HepG2 (cell line): Measurements from ENCODE around the gene LRRC10B.

Experiments used
- BRCA1 ChIP-seq: sonication (generic); formaldehyde crosslinking; IDR thresholded peaks from 2 replicates; pipeline ENCODE4 v1.4.0; 2020; ENCODE audit warnings: missing genetic modification reagents
- FOXC1 ChIP-seq: sonication (generic); formaldehyde crosslinking; IDR thresholded peaks from 2 replicates; pipeline ENCODE4 v1.8.0; 2022; ENCODE audit warnings: mild to moderate bottlenecking, missing genetic modification reagents, borderline replicate concordance
- RNF2 ChIP-seq: fragments of 450-650 bp; conservative IDR thresholded peaks from 2 replicates; pipeline ENCODE4 v1.6.1; 2016; ENCODE audit warnings: low read depth
- TCF7L2 ChIP-seq: IDR thresholded peaks from 2 replicates; pipeline ENCODE4 v1.6.1; 2011; ENCODE audit warnings: mild to moderate bottlenecking, low read depth, low read length, moderate library complexity
- TF ChIP-seq, protein P1 (sequence below): sonication (generic); formaldehyde crosslinking; IDR thresholded peaks from 2 replicates; pipeline ENCODE4 v1.5.0; 2020; ENCODE audit warnings: missing genetic modification reagents
- TF ChIP-seq, protein P2 (sequence below): IDR thresholded peaks from 2 replicates; pipeline ENCODE4 v1.6.1; 2016; ENCODE audit warnings: low read depth, borderline replicate concordance
- TF ChIP-seq, protein P3 (sequence below): sonication (generic); formaldehyde crosslinking; IDR thresholded peaks from 2 replicates; pipeline ENCODE4 v1.4.0; 2020; ENCODE audit warnings: missing genetic modification reagents

DNA sequence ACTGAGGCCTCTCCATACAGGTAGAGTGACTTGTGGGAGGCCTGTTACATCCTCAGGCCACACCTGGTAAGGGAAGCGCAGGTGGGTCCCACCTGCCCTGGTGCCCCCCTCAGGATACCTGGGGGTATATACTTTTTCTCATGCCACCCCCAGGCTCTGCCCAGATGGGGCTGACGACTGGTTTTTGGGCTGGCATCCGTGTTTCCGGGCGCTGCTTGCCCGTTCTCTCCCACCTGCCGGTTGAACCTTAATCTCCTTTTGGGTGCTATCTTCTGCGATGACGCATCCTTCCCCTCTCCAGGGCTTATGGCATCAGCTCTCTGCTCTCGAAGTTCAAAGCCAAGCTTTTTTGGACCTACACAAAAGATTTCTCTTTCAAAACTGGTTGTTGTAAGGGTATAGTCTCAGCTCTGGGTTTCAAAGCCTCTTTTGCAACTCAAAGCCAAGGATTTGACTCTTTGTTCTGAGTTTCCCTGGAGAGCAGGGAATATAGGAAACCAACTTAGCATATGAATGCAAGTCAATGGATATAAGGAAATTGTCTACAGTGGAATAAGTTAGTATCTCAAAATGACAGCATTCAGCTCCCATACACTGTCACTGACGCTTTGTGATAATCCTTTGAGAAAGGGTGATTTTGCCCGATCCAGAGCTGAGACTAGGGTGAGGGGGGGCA, 8.6 kb upstream of the LRRC10B start:
- TF ChIP-seq, protein P1, sequence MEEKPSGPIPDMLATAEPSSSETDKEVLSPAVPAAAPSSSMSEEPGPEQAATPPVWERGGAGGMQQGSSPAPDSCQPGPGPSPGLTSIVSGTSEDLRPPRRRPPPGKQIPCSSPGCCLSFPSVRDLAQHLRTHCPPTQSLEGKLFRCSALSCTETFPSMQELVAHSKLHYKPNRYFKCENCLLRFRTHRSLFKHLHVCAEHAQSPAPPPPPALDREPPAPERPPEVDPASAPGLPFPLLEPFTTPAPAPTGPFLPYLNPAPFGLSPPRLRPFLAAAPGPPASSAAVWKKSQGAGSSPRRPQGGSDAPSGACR (CRISPR knock-in tag), result no peak
- TF ChIP-seq FOXC1 (CRISPR knock-in tag) (no peak), RNF2 (no peak), BRCA1 (CRISPR knock-in tag) (no peak), TCF7L2 (no peak)
- TF ChIP-seq, protein P2, sequence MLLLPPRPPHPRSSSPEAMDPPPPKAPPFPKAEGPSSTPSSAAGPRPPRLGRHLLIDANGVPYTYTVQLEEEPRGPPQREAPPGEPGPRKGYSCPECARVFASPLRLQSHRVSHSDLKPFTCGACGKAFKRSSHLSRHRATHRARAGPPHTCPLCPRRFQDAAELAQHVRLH, result no peak
- TF ChIP-seq, protein P3, sequence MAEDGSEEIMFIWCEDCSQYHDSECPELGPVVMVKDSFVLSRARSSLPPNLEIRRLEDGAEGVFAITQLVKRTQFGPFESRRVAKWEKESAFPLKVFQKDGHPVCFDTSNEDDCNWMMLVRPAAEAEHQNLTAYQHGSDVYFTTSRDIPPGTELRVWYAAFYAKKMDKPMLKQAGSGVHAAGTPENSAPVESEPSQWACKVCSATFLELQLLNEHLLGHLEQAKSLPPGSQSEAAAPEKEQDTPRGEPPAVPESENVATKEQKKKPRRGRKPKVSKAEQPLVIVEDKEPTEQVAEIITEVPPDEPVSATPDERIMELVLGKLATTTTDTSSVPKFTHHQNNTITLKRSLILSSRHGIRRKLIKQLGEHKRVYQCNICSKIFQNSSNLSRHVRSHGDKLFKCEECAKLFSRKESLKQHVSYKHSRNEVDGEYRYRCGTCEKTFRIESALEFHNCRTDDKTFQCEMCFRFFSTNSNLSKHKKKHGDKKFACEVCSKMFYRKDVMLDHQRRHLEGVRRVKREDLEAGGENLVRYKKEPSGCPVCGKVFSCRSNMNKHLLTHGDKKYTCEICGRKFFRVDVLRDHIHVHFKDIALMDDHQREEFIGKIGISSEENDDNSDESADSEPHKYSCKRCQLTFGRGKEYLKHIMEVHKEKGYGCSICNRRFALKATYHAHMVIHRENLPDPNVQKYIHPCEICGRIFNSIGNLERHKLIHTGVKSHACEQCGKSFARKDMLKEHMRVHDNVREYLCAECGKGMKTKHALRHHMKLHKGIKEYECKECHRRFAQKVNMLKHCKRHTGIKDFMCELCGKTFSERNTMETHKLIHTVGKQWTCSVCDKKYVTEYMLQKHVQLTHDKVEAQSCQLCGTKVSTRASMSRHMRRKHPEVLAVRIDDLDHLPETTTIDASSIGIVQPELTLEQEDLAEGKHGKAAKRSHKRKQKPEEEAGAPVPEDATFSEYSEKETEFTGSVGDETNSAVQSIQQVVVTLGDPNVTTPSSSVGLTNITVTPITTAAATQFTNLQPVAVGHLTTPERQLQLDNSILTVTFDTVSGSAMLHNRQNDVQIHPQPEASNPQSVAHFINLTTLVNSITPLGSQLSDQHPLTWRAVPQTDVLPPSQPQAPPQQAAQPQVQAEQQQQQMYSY (CRISPR knock-in tag), result no peak
